HEK293T (cell line): ENCODE measurements around the gene AHNAK2.

Experiments
- BHLHE40 ChIP-seq: fragments of 450-650 bp; IDR thresholded peaks from 2 replicates; pipeline ENCODE4 v1.6.1; 2016; ENCODE audit warnings: mild to moderate bottlenecking, moderate library complexity, borderline replicate concordance
- ELF4 ChIP-seq: fragments of 450-650 bp; IDR thresholded peaks from 2 replicates; pipeline ENCODE4 v1.6.1; 2017; ENCODE audit warnings: antibody characterized with exemption
- FOXA1 ChIP-seq: fragments of 450-650 bp; IDR thresholded peaks from 2 replicates; pipeline ENCODE4 v1.6.1; 2016; ENCODE audit warnings: mild to moderate bottlenecking
- FOXK2 ChIP-seq: fragments of 450-650 bp; IDR thresholded peaks from 2 replicates; pipeline ENCODE4 v1.6.1; 2016; ENCODE audit warnings: mild to moderate bottlenecking
- LEF1 ChIP-seq: fragments of 450-650 bp; IDR thresholded peaks from 2 replicates; pipeline ENCODE4 v1.6.1; 2017; ENCODE audit warnings: mild to moderate bottlenecking, borderline replicate concordance
- SP1 ChIP-seq: fragments of 450-650 bp; IDR thresholded peaks from 2 replicates; pipeline ENCODE4 v1.6.1; 2017
- SUZ12 ChIP-seq: fragments of 450-650 bp; IDR thresholded peaks from 2 replicates; pipeline ENCODE4 v1.6.1; 2016; ENCODE audit warnings: mild to moderate bottlenecking
- TF ChIP-seq, protein P1 (sequence below): fragments of 450-650 bp; IDR thresholded peaks from 2 replicates; pipeline ENCODE4 v1.6.1; 2016

- TF ChIP-seq BHLHE40, result no peak
- TF ChIP-seq, protein P1, sequence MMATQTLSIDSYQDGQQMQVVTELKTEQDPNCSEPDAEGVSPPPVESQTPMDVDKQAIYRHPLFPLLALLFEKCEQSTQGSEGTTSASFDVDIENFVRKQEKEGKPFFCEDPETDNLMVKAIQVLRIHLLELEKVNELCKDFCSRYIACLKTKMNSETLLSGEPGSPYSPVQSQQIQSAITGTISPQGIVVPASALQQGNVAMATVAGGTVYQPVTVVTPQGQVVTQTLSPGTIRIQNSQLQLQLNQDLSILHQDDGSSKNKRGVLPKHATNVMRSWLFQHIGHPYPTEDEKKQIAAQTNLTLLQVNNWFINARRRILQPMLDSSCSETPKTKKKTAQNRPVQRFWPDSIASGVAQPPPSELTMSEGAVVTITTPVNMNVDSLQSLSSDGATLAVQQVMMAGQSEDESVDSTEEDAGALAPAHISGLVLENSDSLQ, result no peak
- no peak for TF ChIP-seq LEF1
- no peak for TF ChIP-seq SUZ12
- no peak for TF ChIP-seq FOXA1
- no peak for TF ChIP-seq SP1
- TF ChIP-seq FOXK2, result no peak
- no peak for TF ChIP-seq ELF4
Observed at GRCh38 chr14:104938960-104939359, 39.2 kb downstream of the AHNAK2 start.
